CD4-positive, alpha-beta T cell treated with Interleukin-12 subunit alpha and Interleukin-12 subunit beta, for 1 hour (primary cell): Measurements from ENCODE around the gene POC1B.

Source experiments
- DNase-seq: peaks from one replicate; pipeline ENCODE4 v3.0.0-alpha.2; 2020

The POC1B gene

DNA sequence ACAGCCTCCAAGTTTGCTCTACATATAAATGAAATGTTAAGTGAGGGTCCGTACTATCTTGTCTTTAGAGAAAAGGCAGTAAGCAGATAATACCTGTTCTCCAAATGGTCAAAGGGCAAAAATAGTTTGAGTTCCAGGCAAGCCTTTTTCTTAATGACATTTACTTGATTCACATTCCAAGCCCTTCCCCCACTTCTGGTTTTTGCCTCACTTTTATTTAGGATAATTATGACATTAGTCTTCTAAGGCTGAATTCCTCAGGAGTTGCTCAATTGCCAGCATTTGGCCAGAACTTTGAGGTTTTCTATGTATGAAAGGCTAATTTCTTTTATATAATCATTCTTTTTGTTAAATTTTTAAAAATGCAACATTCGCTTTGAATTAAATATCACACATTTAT is 111.0 kb downstream of the POC1B start:
- no peak for DNase-seq

DNA sequence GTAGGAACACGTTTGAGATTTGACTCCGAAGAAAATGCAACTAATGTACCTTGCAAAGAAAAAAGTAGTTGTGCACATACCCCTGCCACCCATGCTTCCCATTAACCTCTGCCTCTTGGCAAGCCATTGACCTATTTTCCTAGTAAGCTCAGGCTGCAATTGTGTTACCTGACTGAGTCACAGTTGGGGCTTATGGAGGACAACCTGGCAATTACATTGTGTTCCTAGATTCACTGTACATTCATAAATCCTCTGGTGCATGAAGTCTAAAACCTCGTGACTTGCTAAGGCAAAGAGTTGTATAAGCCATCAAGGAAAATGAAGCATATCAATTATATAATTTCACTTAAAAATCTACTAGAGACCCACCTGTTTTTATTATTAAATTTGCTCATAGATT is 111.5 kb downstream of the POC1B start:
- DNase-seq: no peak

DNA sequence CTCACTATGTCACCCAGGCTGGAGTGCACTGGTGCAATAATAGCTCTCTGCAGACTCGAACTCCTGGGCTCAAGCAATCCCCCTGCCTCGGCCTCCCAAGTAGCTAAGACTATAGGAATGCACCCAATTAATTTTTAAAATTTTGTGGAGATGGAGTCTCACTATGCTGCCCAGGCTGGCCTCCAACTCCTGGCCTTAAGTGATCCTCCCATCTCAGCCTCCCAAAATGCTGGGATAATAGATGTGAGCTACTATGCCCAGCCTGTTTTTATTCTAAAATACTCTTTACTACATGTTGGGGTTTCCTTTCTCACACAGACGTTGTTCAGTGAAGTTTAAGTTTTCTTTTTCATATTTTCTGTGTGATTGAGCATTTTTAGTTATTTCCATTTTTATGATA is 112.6 kb downstream of the POC1B start:
- DNase-seq: no peak

DNA sequence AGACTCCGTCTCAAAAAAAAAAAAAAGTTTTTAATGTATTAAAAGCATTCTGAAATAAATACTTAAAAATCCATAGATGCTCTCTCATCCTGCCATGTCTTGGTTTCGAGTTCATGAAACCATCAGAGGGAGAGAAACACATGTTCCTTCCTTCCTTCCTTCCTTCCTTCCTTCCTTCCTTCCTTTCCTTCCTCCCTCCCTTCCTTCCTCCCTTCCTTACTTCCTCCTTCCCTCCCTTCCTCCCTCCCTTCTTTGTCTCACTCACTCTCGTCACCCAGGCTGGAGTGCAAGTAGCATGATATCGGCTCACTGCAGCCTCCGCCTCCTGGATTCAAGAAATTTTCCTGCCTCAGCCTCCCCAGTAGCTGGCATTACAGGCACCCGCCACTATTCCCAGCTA is 113.2 kb downstream of the POC1B start:
- DNase-seq: no peak

DNA sequence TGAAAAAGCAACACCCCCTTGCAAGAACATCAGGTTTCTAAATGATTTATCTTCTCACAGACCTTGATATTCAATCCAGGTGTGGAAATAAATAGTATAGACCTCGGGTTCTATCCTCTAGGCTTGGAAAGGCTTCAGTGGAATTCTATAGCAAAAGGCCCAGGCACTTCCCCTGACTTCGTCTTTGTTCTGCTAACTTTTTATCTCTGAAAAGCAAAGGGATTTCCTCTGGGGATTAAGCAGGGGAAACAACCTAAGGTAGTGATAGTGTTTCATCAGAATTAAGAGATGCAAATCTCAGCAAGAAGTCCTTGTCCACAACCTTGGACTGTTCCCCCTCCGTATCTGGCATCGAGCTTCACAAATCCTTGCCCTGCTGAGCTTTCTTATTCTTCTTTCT is 114.0 kb downstream of the POC1B start:
- DNase-seq: no peak

DNA sequence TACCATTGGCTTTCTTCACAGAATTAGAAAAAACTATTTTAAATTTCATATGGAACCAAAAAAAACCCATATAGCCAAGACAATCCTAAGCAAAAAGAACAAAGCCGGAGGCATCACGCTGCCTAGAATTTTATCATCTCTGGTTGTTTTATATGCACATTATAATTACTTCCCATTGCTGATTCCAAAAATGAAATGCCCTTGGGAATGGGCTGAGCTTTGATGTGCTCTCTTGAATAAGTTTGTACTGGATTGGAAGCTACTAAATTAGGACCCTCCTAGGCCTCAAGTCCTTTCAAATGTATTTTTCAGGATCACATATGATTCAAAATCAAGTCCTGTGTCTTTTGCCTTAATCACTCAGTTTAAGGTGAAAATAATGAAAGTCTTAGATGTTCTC is 114.6 kb downstream of the POC1B start:
- no peak for DNase-seq

DNA sequence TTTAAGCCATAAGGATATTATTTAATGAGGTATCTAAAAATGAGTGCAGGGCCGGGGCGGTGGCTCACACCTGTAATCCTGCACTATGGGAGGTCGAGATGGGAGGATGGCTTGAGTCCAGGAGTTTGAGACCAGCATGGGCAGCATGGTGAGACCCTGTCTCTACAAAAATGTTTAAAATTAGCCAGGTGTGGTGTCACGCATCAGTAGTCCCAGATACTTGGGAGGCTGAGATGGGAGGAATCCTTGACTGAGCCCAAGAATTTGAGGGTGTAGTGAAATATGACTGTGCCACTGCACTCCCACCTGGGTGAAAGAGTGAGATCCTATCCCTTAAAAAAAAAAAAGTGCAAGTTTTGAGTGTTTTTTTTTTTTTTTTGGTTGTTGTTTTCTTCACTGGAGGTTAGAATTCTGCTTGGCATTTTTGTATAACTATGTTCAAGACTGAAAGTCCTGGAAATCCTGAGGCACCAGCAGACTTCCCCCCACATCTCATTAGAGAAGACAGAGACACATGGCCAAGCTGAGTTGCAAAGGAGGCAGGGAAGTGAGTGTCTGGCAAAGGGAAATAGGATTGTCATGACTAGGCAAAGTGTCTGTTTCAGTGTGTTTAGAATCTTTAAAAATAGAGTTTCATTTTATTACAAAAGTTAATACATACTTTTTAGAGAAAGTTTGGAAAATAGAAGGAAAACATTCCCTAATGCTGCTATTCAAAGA is 120.1 kb downstream of the POC1B start:
- no peak for DNase-seq

DNA sequence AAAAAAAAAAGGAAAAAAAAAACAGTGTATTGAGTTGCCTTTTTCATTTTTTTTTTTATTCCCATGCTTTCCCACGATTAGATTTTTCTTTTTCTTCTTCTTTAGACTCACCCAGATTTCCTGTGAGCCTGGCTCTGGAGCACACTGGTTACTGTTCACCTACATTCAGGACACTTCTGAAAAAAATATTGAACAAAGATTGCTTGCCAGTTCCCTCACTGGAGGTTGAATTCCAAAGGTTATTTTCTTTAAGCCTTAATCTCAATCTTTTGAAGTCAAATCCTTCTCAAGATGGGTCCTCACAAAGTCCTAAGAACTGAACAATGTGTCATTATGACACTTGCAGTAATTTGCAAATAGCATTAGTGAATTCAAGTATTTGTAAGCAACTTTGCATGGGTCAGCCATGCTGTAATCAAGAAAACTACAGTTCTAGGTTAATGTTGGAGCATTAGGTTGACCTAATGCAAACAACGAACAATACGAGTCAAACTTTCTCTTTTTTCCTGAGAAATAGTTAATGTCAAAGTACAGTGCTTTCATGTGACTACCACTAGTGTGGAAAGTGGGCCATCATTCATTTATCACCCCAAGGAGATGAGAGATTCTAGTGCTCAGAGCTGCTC is 124.3 kb downstream of the POC1B start:
- no peak for DNase-seq

DNA sequence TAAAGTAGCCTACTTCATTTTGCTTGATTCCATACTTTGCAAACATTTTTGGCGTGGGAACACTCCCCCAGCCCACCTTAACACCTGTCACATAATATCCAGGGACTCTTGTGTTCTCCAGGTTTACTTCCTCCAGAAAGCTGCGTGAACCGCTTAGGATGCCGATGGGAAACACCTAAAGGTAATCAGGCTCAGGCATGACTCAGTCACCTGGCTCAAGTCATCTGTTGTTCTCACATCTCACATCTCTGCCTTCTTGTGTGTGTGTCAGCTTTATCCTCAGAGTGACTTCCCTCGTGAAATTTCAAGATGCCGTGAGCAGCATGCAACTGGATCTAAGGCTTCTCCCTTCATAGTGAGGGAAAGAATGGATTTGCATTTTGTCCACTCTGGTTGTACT is 125.4 kb downstream of the POC1B start:
- DNase-seq: no peak

DNA sequence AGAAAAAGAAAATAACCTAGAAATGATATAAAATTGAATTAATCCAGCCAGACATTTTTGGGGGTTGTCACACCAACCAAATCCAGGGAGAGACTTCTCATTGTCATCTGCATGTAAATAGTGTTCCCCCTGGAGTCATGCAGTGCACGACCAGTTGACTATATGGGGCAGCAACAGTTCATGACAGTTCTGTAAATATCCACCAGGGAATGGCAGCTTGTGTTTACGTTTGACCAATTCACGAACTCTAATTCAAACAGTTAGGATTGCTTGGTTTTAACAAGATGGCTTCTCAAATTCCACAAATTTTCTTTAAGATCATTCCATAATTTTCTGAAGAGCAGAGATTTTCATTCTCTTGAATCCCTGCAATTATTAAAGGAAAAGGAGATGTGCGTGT is 130.1 kb downstream of the POC1B start:
- no peak for DNase-seq

DNA sequence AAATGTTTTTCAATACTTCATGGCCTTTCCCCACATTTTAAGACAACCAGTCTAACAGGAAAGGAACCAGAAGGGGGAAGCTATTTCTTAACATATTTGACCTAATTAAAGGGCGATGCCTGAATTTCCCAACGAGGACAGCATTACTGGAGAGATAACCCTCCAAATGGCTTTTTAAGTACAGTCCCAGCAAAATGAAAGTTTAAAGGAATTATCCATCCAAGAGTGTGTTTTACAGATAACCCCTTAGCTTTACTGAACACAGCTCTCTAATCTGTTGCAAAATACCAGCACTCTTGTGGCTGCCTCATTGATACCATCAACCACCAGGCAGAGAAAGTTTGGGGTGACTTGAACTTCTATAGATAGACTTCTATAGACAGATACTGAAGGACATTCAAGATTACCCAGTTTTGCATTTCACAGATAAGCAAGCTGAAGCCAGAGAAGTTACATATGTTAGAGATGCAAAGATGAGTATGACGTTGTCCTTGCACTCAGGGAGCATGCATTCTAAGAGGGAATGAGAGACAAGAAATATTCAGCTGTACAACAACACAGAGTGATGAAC is 132.2 kb downstream of the POC1B start:
- DNase-seq: no peak

DNA sequence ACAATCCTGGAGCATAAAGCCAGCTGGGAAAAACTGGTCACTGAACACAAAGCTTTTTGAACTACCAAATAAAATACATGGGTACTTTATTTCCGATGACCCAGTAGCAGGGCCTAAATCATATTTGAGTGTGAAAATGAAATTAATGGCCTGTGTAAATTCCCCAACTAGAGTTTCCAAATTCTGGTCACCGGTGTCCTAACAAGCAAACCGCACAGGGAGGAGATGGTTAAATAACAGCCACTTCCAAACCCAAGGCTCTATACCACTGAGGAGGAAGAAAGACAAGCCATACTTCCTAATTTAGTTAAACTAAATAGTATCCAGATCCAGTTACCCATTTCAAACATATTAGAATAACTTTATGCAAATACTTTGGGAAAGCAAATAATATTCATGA is 133.5 kb downstream of the POC1B start:
- no peak for DNase-seq

DNA sequence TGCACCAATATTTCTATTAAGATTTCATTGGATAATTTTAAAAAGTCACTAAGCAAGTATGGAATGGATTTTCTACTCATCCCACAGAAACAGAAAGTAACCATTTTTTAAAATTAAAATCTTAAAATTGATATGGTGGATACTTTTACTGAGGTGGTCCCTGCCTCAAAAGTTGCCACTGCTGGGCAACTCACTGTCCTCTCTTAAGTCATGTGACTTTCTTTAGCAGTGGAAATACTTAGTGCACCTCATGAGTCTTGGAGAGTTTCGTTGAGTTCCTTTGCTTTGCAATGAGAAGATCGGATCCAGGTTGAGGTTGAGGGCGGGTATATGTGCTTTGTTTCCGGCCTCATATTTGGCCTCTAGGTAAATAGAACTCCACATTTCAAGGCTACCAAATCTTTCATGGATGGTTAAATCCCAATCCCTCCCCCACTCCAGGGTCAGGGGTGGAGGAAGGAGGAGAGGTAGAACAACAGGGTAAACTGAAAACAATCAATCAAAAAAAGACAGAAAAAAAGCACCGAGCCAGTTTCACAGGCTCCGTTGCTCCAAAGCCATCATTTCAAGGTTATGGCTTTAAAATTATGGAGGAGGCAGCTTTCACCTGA is 134.0 kb downstream of the POC1B start:
- DNase-seq: no peak

DNA sequence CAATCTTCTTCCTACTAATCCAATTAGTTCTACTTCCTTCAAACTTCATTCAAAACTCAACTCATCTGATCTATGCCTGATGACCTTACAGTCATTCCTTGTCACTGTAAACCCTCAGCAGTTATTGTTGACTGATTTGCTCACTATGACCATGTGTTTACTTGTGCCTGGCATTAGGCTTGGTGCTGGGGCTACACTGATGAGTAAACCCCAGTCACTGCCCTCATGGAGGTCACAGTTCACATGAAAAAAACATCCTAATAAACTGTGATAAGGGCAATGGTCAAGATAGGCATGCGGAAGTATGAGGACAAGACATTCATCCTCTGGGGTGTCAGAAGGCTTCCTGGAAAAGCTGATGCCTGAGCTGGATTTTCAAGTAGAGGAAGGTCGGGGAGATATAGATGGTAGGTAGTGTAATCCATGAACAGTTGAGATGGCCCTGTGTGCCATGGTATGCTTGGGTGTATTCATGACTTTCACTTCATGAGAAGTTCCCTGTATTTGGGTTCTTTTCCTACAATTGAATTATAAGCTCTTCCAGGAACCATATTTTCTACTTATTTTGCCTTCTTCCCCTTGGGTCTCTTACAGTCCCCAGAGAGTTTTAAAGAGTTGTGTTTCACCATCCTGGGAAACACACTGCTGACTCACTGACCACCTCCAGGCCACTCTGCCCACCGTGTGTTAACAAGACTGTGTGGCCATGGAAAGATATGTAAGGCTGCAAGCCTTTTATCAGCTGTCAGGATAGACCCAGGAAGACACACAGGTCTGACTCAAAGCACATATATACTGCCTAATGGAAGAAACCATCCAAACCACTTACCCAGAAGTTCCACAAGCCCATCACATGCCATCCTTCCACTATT is 134.8 kb downstream of the POC1B start:
- no peak for DNase-seq

DNA sequence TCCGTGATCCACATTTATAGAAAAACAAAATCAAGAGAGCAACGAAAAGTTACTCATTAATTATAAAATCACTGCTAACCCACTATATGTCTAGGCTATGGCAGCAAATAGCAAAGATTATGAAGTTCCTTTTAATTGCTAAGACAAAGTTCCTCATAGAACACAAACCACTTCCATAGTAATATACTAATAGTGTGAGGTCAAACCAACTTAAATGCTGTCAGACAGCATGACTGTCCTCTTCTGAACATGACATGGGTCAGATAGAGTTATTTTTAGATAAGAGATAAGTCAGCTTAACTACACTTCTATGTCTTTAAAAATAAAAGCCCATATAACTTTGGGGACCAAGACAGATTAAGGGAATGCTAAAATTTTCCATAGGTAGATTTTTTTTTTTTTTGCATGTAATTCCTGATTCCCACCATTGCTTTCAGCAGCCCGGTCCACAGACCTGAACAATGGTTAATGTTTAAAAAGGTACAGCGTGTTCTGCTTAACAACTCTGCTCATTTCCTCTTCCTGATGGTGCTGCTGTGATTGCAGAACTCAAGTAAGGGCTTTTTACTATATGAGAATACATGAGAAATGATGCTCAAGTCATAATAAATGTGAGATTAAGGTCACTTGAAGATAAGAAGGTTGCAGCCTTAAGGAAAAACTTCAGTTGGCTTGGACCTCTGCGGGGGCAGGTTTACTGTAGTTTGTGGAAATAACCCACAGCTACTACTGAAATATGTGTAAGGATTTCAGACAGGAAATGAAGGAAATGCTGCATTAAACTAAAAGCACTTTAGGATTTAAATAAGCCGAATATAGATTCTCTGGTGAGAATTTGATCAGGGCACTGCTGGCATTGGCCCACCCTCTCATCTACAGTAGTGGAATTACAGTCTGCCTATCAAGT is 135.8 kb downstream of the POC1B start:
- no peak for DNase-seq

DNA sequence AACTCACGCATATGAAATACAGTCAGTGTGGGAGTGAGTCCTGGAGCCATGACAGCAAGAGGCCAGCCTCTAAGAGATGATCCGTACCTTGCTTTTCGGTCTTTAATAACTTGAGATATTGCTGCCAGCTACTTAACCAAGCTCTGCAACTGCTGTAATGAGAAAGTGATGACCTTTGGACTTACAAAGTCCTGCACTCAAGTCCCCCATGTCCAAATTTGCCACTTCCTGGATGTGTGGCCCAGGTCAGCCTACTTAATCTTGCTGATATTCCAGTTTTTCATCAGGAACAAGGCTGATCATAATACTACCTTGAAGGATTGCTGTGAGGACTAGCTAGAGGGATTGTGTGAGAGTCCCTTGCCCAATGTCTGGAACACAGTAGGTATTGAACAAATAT is 139.7 kb downstream of the POC1B start:
- no peak for DNase-seq

DNA sequence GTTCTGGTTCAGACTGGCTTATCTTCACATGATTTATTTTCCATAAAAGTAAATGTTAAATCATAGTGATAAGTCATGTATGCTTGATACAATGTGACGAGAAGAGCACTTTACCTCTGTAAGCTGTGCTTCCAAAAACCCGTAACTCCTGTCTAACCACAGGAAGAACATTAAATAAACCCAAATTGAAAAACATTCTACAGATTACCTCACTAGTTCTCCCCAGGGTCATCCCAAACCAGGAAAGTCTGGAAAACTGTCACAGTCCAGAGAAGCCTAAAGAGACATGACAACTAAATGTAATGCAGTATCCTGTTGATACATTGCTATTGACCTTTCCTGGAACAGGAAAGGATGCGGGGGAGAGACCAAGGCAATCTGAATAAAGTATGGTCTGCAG is 141.0 kb downstream of the POC1B start:
- DNase-seq: no peak

DNA sequence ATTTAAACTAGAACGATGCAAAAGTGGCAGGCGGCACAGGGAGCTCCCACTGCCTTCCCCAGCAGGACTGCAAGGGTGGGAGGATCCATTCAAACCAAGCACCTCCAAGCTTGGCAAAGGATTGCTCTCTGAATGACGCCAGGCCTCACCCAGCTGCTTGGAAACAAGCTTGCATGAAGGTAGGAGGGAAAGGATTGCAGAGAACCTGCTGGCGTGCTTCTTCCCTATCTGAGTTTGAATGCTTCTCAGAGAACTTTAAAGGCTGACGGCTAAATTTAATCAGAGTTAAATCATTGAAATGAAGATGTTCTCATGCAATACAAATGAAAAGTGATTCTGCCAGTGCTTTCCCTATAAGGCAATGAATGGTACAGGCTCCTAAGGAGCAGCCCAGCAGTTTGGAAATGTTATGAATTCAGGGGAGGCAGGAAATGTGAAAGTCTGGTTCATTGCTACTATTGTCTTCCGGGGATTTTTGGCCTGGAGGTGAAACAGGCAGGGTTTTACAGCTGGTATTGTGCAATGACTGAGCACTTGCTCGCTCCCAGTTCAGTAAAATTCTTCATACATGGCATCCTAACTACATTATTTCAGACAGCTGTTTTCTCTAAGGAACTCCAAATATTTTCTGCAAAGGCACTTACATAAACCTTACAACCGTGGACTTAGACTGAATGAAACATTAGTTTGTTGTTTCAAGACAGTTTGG is 141.6 kb downstream of the POC1B start:
- no peak for DNase-seq

DNA sequence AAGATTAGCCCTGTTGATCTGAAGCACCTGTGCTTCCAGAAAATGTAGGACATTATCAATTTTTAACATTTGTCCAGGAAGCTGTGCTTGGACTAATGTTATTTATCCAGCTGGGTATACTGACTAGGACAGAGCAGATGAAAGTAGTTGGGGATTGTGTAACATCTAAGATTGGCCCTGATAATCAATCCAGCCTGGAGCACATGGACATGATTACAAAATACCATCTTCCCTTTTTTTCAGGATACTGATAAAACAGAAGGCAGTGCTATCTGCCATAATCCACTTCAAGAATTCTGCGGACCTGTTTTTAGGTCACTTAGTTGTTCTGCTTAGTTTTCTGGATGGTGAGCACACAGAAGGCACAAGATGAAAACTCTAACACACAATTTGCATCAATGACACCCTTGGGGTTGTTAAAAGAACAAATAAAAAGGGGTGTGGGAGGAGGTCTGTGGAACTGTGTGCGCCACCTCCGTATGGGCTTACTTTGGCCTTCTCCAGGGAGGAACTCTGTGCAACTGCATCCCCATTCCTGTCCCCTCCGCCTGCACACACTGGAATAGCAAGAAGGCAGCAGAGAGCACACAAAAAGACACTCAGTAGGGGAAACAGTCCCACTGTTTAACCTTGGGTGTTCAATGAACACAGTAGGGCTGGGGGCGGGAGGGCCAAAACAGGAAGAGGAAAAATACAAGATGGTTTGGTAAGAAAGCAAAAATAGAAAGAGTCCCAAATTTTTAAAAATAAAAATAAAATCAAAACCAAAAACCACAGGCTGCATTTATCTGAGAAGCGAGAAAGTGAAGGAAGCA is 142.4 kb downstream of the POC1B start:
- DNase-seq: no peak

DNA sequence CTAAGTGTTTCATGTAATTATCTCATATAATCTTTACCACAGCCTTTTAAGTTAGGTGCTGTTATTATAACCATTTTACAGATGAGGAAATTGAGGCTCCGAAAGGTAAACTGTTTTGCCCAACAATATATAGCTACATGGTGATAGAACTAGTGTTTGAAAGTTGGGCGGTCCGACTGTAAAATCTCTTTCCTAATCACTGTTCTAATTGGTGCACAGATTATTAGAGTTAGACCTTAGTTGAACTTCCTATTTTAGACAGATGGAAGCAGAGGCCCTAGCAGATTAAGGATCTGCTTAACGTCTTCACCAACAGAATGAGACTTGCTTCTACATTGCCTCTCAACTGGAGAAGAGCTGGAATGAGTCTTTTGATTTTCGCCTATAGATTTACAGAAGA is 143.5 kb downstream of the POC1B start:
- DNase-seq: no peak
